RWPE2 (cell line): ENCODE measurements around the gene FBLN7.

Source experiments
- ATAC-seq: fragments of 200-7000 bp; cut with Tn5 transposase; 3 replicates; pipeline ENCODE4 v1.9.1; 2021; ENCODE audit warnings: low read depth
- DNase-seq: peaks from one replicate; pipeline ENCODE4 v3.0.0-alpha.2; 2020; ENCODE audit warnings: low spot score
- H3K27ac ChIP-seq: fragments of 450-650 bp; 2 replicates; pipeline ENCODE4 v1.5.1; 2017; ENCODE audit warnings: mild to moderate bottlenecking; ENCODE audit not compliant: poor library complexity, severe bottlenecking
- H3K27me3 ChIP-seq: fragments of 250-450 bp; sonication (Bioruptor Pico); 2 replicates; pipeline ENCODE4 v1.5.1; 2021; ENCODE audit warnings: mild to moderate bottlenecking, moderate library complexity; ENCODE audit not compliant: insufficient read depth, poor library complexity, severe bottlenecking
- H3K36me3 ChIP-seq: fragments of 250-450 bp; sonication (Bioruptor Pico); 2 replicates; pipeline ENCODE4 v1.5.1; 2020; ENCODE audit warnings: low read depth, mild to moderate bottlenecking, moderate library complexity
- H3K4me1 ChIP-seq: fragments of 250-450 bp; sonication (Bioruptor Pico); 2 replicates; pipeline ENCODE4 v1.5.1; 2021; ENCODE audit warnings: mild to moderate bottlenecking, moderate library complexity; ENCODE audit not compliant: insufficient read depth, poor library complexity, severe bottlenecking
- H3K4me3 ChIP-seq: fragments of 250-450 bp; sonication (Bioruptor Pico); 2 replicates; pipeline ENCODE4 v1.5.1; 2021; ENCODE audit warnings: mild to moderate bottlenecking, moderate library complexity; ENCODE audit not compliant: severe bottlenecking
- H3K9me3 ChIP-seq: fragments of 250-450 bp; sonication (Bioruptor Pico); 2 replicates; pipeline ENCODE4 v1.5.1; 2021; ENCODE audit warnings: mild to moderate bottlenecking, moderate library complexity; ENCODE audit not compliant: severe bottlenecking
- CTCF ChIP-seq: fragments of 450-650 bp; IDR thresholded peaks from one replicate; pipeline ENCODE4 v1.5.1; 2017; ENCODE audit warnings: mild to moderate bottlenecking, moderate library complexity; ENCODE audit not compliant: poor library complexity, severe bottlenecking

The FBLN7 gene

GRCh38 chr2:112138159-112139032 is at the start of gene FBLN7:
Gene FBLN7, plus strand, starts transcription at chr2:112138385. Its CDS starts 271 bp downstream, at chr2:112138656.
- DNase-seq (no peak), ATAC-seq (peak; percentile 56)
- Histone ChIP-seq H3K36me3 (no peaks in the 10 kb centered on the region), H3K27me3 (peaks cover 3% of the 10 kb centered on the region), H3K27ac (no peak within 1 kb of the TSS), H3K9me3 (no peaks in the 10 kb centered on the region), H3K4me3 (peak within 1 kb of the TSS; percentile 42), H3K4me1 (peaks cover 5% of the 10 kb centered on the region)
- TF ChIP-seq CTCF, result no peak

GRCh38 chr2:112089375-112089774 is 48.8 kb upstream of the FBLN7 start:
- no peak for TF ChIP-seq CTCF
- no peaks in the 10 kb centered on the region for H3K27me3 ChIP-seq
- H3K36me3 ChIP-seq, result peaks cover 79% of the 10 kb centered on the region
- ATAC-seq, result no peak
- no peaks in the 10 kb centered on the region for H3K9me3 ChIP-seq
- DNase-seq, result no peak
- H3K4me1 ChIP-seq, result peaks cover 15% of the 10 kb centered on the region
- no peak overlapping the region for H3K4me3 ChIP-seq
- no peak overlapping the region for H3K27ac ChIP-seq

GRCh38 chr2:112092286-112093041 is 45.7 kb upstream of the FBLN7 start:
- Histone ChIP-seq H3K4me1 (peaks cover 15% of the 10 kb centered on the region), H3K36me3 (peaks cover 72% of the 10 kb centered on the region), H3K27me3 (no peaks in the 10 kb centered on the region), H3K27ac (peak overlapping the region; percentile 55), H3K4me3 (no peak overlapping the region), H3K9me3 (no peaks in the 10 kb centered on the region)
- DNase-seq, result no peak
- peak; percentile 92 for ATAC-seq
- TF ChIP-seq CTCF, result no peak

GRCh38 chr2:112093216-112093615 is 45.0 kb upstream of the FBLN7 start:
- no peaks in the 10 kb centered on the region for H3K27me3 ChIP-seq
- no peak for TF ChIP-seq CTCF
- peaks cover 15% of the 10 kb centered on the region for H3K4me1 ChIP-seq
- DNase-seq (no peak), ATAC-seq (no peak)
- peaks cover 70% of the 10 kb centered on the region for H3K36me3 ChIP-seq
- H3K4me3 ChIP-seq, result no peak overlapping the region
- H3K27ac ChIP-seq, result peak overlapping the region; percentile 55
- no peaks in the 10 kb centered on the region for H3K9me3 ChIP-seq
